Spleen (tissue), 7 donors: ENCODE measurements around the gene SORBS1.

ENCODE experiments used
- POLR2A ChIP-seq, 3 donors: fragments of 450-650 bp; IDR thresholded peaks; one replicate each; pipeline ENCODE4 v1.5.1; 2017; ENCODE audit warnings: antibody characterized with exemption in 3 of 3, mild to moderate bottlenecking in 1 of 3
- POLR2AphosphoS5 ChIP-seq, 3 donors: sonication (generic); formaldehyde crosslinking; IDR thresholded peaks; one replicate each; pipeline ENCODE4 v1.5.1; 2017; ENCODE audit warnings: antibody characterized with exemption in 3 of 3
- TF ChIP-seq, protein P1 (sequence below), 11 experiments: fragments of 200-600 bp in 7 of 11; fragments of 450-650 bp in 4 of 11; sonication (generic) in 4 of 11; IDR thresholded peaks in 8 of 11; conservative IDR thresholded peaks in 3 of 11; 1 replicate in 7 of 11; 2 replicates in 4 of 11; pipeline versions ENCODE4 v1.4.0 to v1.8.0; 2016 to 2021; ENCODE audit warnings: antibody characterized with exemption in 11 of 11, inconsistent platforms in 4 of 11, mild to moderate bottlenecking in 1 of 11
- donor health status: DM: no; HTN: no; CAD: no; lungs with moderate emphysema.
- donor health status: DM: no; HTN: no; CAD: no.
- donor health status: DM: no; HTN: no; CAD: no.

DNA sequence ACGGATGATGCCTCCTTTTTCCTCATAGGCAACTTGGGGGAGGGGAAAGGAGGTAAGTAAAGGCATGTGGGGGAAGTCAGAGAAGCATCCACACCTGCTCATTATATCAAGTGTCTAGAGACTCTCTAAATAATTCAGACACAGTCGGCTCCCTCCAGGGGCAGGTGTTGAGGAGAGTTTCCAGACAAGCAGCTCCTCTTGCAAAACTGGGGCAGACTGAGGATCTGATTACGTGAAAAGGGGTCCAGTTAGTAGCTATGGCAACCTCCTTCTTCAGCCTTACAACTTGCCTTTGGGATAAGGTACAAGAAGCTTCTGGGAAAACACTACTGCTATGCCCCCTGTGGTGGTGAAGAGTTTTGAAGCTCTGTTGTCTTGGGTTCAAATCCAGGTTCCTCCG, 39.0 kb upstream of the SORBS1 start:
- TF ChIP-seq, protein P1, sequence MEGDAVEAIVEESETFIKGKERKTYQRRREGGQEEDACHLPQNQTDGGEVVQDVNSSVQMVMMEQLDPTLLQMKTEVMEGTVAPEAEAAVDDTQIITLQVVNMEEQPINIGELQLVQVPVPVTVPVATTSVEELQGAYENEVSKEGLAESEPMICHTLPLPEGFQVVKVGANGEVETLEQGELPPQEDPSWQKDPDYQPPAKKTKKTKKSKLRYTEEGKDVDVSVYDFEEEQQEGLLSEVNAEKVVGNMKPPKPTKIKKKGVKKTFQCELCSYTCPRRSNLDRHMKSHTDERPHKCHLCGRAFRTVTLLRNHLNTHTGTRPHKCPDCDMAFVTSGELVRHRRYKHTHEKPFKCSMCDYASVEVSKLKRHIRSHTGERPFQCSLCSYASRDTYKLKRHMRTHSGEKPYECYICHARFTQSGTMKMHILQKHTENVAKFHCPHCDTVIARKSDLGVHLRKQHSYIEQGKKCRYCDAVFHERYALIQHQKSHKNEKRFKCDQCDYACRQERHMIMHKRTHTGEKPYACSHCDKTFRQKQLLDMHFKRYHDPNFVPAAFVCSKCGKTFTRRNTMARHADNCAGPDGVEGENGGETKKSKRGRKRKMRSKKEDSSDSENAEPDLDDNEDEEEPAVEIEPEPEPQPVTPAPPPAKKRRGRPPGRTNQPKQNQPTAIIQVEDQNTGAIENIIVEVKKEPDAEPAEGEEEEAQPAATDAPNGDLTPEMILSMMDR (IDR thresholded peaks at IDR 0.05 in 8 of 11, conservative IDR thresholded peaks at IDR 0.05 in 3 of 11) = no peak
- TF ChIP-seq POLR2A (IDR thresholded peaks at IDR 0.05) = no peak
- TF ChIP-seq POLR2AphosphoS5 (IDR thresholded peaks at IDR 0.05) = no peak
